ENCODE measurements around the gene CCS.
"Not testable (repeated sequence)": the region's sequence is repeated elsewhere in the genome, so short reads cannot be mapped to it uniquely, and the experiment has no call there.

CCS gene, protein sequence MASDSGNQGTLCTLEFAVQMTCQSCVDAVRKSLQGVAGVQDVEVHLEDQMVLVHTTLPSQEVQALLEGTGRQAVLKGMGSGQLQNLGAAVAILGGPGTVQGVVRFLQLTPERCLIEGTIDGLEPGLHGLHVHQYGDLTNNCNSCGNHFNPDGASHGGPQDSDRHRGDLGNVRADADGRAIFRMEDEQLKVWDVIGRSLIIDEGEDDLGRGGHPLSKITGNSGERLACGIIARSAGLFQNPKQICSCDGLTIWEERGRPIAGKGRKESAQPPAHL

DNA sequence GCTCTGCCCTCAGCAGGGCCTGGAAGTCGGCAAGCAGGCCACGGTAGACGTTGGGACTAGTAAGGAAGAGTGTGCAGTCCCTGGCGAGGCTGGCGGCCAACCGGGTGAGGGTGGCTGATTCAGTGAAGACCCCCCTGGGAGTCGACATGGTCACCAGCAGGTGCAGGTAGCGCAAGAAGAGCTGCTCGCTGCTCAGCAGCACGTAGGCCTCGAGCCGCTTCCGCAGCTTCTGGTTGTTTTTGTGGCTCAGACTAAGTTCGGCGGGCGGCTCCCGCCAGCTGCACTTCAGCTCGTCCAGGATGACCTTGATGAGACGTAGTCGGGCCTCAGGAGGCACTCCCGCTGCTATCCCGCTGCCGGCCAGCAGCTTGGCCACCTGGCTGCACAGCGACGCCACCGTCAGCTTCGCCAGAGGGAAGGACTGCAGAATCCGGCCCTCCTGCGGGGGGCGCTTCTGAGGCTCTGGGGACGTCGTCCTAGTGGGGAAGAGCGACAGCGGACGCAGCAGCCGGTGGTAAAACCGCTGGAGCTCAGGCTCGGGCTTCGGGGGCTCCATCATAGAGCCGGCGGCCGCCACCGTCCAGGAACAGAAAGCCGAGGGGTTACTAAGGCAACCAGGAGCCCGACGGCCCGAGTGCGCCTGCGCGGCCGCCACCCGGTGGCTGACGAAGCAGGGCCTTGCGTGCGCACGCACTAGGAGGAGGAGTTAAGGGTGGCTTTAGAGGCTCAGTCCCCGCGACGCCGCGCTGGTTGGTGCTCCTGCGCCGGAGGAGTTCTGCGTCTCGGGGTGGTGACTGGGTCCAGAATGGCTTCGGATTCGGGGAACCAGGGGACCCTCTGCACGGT, at the start of gene CCS, which contains the start of gene CCDC87:
Gene CCS (plus strand): TSS at position 729 of the 846 bp plus-strand sequence. CDS start 77 bp downstream, at position 806.
Gene CCDC87 (minus strand): TSS at position 607 of the 846 bp plus-strand sequence. CDS start 48 bp downstream, at position 559.
- peak; percentile 96 to 98 (median 98) for DNase-seq (ENCODE audit: low read depth in 3 of 3)

DNA sequence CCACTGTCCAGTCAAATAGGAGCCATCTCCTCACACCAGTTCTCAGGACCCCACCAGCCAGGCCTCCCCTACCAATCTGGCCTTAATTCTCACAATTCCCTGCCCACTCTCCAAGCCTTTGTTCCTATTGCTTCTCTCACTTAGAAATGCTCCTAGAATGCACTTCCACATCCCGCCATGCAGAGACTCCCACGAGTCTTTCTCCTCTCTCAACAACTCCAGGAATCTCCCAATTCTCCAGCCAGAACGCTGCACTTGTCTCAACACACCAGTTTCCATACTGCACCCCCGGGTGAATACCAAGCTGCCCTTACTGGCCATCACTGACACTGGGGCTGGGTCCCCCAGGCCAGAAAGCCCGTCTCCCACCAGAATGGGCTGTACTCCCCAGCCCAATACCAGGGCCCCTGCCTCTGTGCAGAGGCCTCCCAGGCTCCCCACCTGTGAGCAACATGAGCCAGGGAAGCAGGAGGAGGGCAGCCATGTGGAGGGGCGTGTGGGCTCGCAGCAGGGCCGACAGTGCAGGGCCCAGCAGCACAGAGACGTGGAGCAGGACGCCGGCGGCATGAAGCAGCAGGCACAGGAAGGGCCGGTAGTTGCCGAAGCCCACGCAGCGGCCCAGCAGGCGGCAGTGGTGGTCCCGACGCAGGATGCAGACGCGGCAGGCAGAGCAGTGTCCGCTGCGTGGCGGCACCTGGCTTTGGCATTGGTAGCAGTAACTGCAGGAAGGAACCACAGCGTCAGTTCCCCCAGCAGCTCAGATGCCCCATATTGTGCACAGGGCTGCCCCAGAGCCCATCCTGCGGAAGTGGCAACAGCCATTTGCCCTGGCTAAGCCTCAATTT, 49.5 kb upstream of the CCS start:
- DNase-seq (ENCODE audit: low read depth in 3 of 3), result peak in 1 of 3 experiments; percentile 22

DNA sequence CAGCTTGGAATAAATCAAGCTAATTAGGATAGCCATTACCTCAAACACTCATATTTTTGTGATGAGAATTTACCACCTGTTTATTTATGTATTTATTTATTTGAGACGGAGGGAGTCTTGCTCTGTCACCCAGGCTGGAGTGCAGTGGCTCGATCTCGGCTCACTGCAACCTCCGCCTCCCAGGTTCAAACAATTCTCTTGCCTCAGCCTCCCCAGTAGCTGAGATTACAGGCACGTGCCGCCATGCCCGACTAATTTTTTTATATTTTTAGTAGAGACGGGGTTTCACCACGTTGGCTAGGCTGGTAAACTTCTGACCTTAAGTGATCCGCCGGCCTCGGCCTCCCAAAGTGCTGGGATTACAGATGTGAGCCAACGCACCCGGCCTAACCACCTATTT, 48.0 kb upstream of the CCS start:
- not testable (repeated sequence) for DNase-seq (ENCODE audit: low read depth in 3 of 3)

DNA sequence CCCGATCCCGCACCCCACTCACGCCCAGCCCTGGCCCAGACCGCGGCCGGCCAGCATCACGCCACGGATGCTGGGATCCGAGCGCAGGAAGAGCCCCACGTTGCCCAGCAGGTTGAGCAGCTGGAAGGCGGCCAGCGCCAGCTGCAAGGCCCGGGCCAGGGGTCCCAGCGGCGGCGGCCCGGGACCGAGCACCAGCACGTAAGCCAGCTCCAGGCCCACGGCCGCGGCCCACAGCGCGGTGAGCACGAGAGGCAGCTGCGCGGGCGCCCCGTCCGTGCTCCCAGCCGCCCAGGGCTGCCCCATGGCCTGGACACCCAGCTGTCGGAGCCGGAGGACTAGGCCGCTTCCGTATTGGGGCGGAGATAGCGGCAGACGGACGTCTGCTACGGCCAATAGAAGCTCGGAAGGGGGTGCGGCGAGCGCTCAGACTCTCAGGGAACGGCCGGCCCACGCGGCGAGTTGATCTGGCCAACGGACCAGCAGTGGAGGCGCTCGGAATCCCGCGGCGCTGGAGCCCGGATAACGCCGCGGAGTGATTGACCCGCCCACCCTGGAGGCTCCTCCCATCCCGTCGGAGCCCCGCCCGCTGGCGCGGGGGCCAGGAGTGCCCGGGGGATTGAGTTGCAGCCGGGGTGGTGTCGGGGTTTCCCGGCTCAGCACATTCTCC, 47.2 kb upstream of the CCS start, which contains the start of gene ZDHHC24:
Gene ZDHHC24 (minus strand): TSS at position 348 of the 667 bp plus-strand sequence. CDS start 45 bp downstream, at position 303.
- DNase-seq (ENCODE audit: low read depth in 3 of 3), result peak; percentile 62 to 75 (median 71)

DNA sequence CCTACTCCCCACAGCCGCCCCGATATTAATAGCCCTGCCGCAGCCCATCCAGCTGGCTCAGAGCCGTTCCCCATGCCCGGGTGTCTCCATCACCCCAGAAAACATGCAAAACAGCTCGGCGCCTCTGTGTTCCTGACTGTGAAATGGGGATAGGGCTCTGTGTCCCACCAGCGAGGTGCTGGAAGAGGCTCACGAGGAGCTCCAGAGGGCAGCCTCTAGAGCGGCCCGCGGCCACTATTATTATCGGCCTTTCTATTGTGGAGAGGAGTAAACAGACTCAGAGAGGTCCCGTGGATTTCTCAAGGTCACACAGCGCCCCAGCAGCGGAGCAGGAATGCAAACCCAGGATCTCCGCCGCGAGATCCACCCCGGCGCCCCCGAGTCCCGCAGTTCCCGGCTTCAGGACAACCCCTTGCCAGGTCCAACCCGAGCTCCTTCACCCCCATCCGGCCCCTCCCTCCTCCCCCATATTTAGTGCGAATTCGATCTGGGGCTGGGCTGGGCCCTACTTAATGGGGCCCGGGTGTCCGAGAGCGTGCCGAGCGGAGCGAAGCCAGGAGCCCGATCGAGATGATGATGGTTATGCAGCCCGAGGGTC, 46.5 kb upstream of the CCS start, which contains the start of gene ACTN3:
Gene ACTN3 (plus strand): TSS at position 536 of the 598 bp plus-strand sequence. CDS start 35 bp downstream, at position 571.
- DNase-seq (ENCODE audit: low read depth in 3 of 3), result no peak

DNA sequence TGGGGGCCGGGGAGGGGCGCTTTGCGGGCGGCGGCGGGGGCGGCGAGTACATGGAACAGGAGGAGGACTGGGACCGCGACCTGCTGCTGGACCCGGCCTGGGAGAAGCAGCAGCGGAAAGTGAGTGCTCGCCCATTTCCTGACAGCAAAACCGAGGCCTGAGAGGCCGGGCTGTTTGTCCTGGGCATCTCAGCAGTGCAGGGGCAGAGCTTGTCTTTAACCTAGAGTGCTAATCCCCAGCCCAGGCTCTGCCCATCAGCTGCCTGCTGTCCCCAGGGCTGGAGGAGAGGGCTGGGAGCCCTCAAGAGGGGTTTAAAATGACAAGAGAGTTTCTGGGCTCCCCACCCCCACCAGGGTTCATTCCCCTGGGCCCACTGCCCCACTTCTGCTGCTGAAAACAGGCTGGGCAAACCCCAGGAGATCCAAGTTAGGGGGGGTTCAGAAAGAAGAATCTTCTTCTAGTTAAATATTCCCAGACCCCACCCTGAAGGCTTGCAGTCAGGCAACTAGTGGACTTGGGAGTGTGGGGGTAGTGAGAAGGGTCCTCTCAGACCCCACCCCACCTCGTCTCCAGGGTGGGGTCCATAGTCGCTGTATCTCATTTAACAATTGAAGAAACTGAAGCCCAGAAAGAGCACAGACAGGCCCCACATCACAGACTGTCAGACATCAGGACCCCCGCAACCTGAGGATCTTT, 45.9 kb upstream of the CCS start:
- DNase-seq (ENCODE audit: low read depth in 3 of 3), result no peak

DNA sequence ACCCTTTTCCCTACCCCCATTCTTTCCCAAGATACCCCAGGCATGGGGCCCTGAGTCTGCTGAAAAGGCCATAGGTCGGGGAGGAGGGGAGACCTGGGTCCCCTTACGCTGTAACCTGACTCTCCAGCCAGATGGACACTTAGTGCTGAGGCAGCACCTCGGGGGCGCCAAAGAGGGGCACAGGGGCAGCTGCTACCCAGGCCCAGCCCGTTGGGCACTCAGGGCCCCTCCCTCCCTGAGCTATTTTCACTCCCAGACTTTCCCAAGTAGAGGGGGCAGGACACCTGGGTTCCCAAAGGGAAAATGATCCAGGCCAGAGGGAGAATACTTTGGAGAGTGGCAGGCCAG, 45.3 kb upstream of the CCS start:
- no peak for DNase-seq (ENCODE audit: low read depth in 3 of 3)

DNA sequence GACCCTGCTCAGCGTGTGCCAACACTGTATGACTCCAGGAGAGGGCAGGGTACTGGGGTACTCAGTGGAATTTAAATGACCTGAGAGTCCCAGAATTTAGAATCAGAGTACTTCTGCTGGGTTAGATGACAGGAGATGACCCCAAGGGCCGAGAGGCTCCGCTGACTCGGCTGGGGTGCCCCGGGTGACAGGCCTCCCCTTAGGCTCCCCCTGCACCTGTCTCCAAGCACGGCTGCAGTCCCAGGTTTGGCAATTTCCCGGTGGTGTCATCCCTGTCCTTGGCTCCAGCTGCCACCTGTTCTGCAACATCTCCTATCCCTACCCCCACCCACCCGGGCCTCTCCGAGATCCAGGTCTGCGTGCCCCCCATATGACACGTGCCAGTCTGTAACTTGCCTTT, 44.9 kb upstream of the CCS start:
- no peak for DNase-seq (ENCODE audit: low read depth in 3 of 3)

- DNase-seq (ENCODE audit: low read depth in 3 of 3), result no peak
These were observed 44.0 kb upstream of the CCS start for GRCh38 chr11:66548774-66549630.

DNA sequence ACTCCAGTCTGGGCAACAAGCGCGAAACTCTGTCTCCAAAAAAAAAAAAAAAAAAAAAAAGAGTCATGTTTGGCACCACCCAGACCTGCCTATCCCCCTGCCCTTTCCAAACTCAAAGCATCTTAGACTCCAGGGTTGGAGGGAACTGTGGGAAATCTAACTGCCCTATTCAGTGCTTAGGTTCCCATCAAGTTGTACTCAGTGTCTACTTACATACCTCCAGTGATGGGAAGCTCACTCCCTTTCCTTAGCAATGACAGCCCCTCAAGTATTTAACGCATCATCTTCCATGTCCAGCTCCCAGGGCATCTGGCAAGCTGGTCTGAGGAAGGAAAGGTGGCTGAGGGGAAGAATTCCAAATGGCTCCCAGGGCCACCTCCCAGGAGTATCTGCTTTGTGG, 43.3 kb upstream of the CCS start:
- no peak for DNase-seq (ENCODE audit: low read depth in 3 of 3)

GRCh38 chr11:66550887-66551286, 42.1 kb upstream of the CCS start:
- no peak for DNase-seq (ENCODE audit: low read depth in 3 of 3)

GRCh38 chr11:66554602-66555001, 38.4 kb upstream of the CCS start:
- no peak for DNase-seq (ENCODE audit: low read depth in 3 of 3)

DNA sequence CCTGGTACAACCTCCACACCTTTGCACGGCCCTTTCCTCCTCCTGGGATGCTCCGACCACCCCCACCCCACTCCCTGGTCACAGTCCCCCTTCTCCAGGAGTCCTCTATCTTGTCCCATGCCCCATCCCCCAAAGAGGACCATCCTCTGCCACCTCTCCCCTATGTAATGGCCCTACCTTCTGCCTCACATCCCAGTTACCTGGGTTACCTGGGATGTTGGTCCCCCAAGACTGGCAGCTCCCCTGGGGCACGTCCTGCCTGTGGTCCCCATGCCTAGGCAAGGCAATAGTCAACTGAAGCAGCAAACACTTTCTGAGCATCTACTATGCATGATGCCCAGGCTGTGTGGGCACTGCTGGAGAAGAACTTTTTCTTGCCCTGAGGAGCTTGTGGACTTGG, 37.6 kb upstream of the CCS start:
- DNase-seq (ENCODE audit: low read depth in 3 of 3), result no peak

DNA sequence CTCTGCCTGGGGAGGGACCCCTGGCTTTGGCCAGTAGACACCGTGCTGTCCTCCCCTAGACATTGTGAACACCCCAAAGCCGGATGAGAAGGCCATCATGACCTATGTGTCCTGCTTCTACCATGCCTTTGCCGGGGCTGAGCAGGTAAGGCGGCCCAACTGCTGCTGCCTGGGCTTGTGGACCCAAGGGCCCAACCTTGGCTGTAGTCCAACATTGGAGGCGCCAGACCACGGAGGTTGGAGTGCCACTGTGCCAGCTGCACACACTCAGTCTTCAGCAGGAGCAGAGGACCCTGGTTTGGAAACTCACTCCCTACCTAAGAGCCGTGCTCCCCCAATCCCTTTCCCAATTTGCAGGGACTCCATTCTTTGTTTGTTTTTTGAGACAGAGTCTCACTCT, 36.9 kb upstream of the CCS start:
- no peak for DNase-seq (ENCODE audit: low read depth in 3 of 3)

GRCh38 chr11:66557733-66558326, 35.2 kb upstream of the CCS start:
- DNase-seq (ENCODE audit: low read depth in 3 of 3), result no peak

DNA sequence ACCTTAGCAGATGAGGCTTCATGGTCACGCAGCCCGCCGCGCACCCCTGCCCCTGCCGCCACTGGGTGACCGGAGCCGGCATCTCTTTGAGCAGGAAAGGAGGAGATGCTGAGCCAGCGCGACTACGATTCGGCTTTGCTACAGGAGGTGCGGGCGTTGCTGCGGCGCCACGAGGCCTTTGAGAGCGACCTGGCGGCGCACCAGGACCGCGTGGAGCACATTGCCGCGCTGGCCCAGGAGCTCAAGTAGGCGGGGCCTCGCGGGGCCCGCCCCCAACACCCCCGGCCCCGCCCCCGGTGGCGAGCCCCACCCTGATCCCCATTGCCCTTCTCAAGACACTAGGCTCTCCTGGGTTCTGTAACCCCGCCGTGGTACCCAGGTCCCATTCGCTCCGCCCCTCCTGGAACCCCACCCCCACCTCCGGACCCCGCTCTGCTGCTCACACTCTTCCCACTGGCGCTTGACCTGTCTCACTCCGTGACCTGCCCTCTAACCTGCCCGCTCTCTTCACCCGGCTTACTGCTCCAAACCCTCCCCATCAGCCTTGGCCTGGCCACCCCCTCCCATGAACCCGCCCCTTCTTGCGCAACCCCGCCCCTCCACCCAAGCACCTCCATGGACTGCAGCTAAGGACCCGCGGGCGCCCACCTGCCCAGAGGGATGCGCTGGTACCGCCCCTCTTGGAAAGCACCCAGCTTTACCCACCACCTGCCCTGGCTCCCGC, 33.7 kb upstream of the CCS start:
- peak in 2 of 3 experiments; percentile 18 to 22 for DNase-seq (ENCODE audit: low read depth in 3 of 3)

DNA sequence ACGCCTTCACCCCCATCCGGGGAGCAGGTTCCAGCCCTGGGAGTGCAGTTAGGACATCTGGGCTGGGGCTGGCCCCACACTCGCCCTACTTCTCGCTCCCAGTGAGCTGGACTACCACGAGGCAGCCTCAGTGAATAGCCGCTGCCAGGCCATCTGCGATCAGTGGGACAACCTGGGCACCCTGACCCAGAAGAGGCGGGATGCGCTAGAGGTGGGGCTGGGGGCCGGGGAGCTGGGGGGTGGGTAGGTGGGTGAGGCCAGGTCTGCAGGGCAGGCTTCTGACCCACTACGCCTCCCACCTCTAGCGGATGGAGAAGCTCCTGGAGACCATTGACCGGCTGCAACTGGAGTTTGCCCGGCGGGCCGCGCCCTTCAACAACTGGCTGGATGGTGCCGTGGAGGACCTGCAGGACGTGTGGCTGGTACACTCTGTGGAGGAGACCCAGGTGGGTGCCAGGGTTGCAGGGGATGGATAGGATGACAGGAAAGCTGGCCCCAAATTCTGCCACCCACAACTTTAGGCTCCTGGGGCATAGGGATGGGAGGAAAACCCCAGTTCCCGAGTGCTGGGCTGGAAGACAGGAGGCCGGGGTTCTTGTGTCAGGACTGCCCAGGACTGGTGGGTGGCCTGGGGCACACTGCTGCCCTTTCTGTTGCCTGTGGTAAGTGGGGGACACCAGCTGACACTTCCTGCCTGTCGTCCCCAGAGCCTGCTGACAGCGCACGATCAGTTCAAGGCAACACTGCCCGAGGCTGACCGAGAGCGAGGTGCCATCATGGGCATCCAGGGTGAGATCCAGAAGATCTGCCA, 32.9 kb upstream of the CCS start:
- no peak for DNase-seq (ENCODE audit: low read depth in 3 of 3)

Measured in stimulated activated CD4-positive, alpha-beta T cell treated with anti-CD3 and anti-CD28 coated beads, TNF-alpha, amount 100 ng/mL, for 4 hours (primary cell).